Right lobe of liver (tissue), 4 donors: ENCODE data around the gene GLIPR1.

Source experiments
- POLR2A ChIP-seq: fragments of 450-650 bp; IDR thresholded peaks from one replicate; pipeline ENCODE4 v1.6.1; 2017; ENCODE audit warnings: antibody characterized with exemption, mild to moderate bottlenecking
- TF ChIP-seq, protein P1 (sequence below), 4 donors: fragments of 200-600 bp in 3 of 4; fragments of 450-650 bp in 1 of 4; IDR thresholded peaks; one replicate each; pipeline versions ENCODE4 v1.5.1 to v1.8.0; 2016 to 2022; ENCODE audit warnings: antibody characterized with exemption in 4 of 4, mild to moderate bottlenecking in 2 of 4
- donor health status: DM: no; HTN: no; CAD: no.
- donor health status: DM: no; HTN: no; CAD: no.
- donor health status: DM: no; HTN: yes; CAD: no.

DNA sequence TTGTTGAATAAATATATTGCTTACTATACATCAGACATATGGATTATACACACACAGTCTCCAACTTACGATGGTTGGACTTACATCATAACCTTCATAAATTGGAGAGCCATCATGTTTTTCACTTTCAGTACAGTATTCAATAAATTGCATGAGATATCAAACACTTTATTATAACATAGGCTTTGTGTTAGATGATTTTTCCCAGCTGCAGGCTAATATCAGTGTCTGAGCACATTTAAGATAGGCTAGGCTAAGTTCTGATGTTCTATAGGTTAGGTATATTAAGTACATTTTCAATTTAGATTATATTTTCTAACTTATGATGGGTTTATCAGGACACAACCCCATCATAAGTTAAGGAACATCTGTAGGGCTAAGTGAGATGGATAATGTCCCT is 48.8 kb downstream of the GLIPR1 start:
- TF ChIP-seq, protein P1, sequence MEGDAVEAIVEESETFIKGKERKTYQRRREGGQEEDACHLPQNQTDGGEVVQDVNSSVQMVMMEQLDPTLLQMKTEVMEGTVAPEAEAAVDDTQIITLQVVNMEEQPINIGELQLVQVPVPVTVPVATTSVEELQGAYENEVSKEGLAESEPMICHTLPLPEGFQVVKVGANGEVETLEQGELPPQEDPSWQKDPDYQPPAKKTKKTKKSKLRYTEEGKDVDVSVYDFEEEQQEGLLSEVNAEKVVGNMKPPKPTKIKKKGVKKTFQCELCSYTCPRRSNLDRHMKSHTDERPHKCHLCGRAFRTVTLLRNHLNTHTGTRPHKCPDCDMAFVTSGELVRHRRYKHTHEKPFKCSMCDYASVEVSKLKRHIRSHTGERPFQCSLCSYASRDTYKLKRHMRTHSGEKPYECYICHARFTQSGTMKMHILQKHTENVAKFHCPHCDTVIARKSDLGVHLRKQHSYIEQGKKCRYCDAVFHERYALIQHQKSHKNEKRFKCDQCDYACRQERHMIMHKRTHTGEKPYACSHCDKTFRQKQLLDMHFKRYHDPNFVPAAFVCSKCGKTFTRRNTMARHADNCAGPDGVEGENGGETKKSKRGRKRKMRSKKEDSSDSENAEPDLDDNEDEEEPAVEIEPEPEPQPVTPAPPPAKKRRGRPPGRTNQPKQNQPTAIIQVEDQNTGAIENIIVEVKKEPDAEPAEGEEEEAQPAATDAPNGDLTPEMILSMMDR (IDR thresholded peaks at IDR 0.05): no peak
- TF ChIP-seq POLR2A: no peak
